Prostate gland (tissue), 2 donors: Measurements from ENCODE around the gene TMEM117.

Experiments used
- CTCF ChIP-seq, 4 experiments: fragments of 200-600 bp in 2 of 4; fragments of 450-650 bp in 2 of 4; sonication (generic) in 2 of 4; IDR thresholded peaks; 1 replicate in 3 of 4; 2 replicates in 1 of 4; pipeline ENCODE4 v1.5.1; 2016 to 2019; ENCODE audit warnings: antibody characterized with exemption in 4 of 4, mild to moderate bottlenecking in 2 of 4, moderate library complexity in 2 of 4
- POLR2A ChIP-seq: fragments of 450-650 bp; IDR thresholded peaks from one replicate; pipeline ENCODE4 v1.6.1; 2016; ENCODE audit warnings: antibody characterized with exemption, mild to moderate bottlenecking
- POLR2AphosphoS5 ChIP-seq: sonication (generic); formaldehyde crosslinking; IDR thresholded peaks from one replicate; pipeline ENCODE4 v1.6.1; 2017; ENCODE audit warnings: antibody characterized with exemption

- TF ChIP-seq CTCF (IDR thresholded peaks at IDR 0.05), result no peak
- TF ChIP-seq POLR2AphosphoS5, result no peak
- TF ChIP-seq POLR2A, result no peak
These were observed 241.0 kb downstream of the TMEM117 start for GRCh38 chr12:44076871-44077270.
